22Rv1 (cell line): ENCODE results near the gene DHCR24.

ENCODE experiments used
- ZFX ChIP-seq: fragments of 450-650 bp; IDR thresholded peaks from 2 replicates; pipeline ENCODE4 v1.6.1; 2017; ENCODE audit warnings: antibody characterized with exemption, borderline replicate concordance
- TF ChIP-seq, protein P1 (sequence below): fragments of 450-650 bp; IDR thresholded peaks from 2 replicates; pipeline ENCODE4 v1.5.1; 2017; ENCODE audit warnings: mild to moderate bottlenecking

DNA sequence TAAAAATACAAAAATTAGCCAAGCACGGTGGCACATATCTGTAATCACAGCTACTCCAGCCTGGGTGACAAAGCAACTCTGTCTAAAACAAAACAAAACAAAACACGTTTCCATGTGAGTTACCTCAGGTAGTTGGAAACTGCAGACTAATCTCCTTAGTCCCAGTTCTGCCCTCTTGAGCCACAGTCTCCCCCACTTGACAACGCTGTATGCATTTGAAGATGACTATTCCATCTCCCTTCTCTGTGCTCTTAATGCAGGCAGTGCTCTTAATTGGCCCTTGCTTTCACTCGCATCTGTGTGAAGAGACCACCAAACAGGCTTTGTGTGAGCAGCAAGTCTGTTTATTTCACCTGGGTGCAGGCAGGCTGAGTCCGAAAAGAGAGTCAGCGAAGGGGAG lies 19.6 kb upstream of the DHCR24 start:
- TF ChIP-seq, protein P1, sequence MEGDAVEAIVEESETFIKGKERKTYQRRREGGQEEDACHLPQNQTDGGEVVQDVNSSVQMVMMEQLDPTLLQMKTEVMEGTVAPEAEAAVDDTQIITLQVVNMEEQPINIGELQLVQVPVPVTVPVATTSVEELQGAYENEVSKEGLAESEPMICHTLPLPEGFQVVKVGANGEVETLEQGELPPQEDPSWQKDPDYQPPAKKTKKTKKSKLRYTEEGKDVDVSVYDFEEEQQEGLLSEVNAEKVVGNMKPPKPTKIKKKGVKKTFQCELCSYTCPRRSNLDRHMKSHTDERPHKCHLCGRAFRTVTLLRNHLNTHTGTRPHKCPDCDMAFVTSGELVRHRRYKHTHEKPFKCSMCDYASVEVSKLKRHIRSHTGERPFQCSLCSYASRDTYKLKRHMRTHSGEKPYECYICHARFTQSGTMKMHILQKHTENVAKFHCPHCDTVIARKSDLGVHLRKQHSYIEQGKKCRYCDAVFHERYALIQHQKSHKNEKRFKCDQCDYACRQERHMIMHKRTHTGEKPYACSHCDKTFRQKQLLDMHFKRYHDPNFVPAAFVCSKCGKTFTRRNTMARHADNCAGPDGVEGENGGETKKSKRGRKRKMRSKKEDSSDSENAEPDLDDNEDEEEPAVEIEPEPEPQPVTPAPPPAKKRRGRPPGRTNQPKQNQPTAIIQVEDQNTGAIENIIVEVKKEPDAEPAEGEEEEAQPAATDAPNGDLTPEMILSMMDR, result no peak
- TF ChIP-seq ZFX, result no peak
